K562 (cell line): ENCODE results near the gene CUX1. TPM values are rescaled to one million over a fixed set of nuclear protein-coding genes. Genes with fewer than 3 reads are reported as not detected.

ENCODE experiments used
- ATAC-seq: fragments of 200-7000 bp; cut with Tn5 transposase; 3 replicates; pipeline ENCODE4 v1.9.1; 2020; ENCODE audit warnings: moderate library complexity
- BruUV-seq: library from RNA; stranded (reverse); fragments of 400-500 nt; replicated peaks from 2 replicates; lab custom pipeline; 2021; lab: Mats Ljungman, UMichigan
- CTCF ChIA-PET: fragments of 300-600 bp; formaldehyde crosslinking; extraction: SDS; loops from one replicate; lab custom pipeline; 2021; ENCODE audit warnings: low intra/inter-chr PET ratio; lab: Yijun Ruan, JAX
- POLR2A ChIA-PET: fragments of 300-600, 350-650 bp; sonication (Branson Sonifier 250); formaldehyde crosslinking; extraction: SDS; loops from one replicate; lab custom pipeline; 2021; ENCODE audit warnings: antibody characterized with exemption, inconsistent platforms; lab: Yijun Ruan, JAX
- DNase-seq, 4 experiments: peaks; one replicate each; pipeline versions ENCODE4 v3.0.0 to v3.0.0-alpha.2; 2011 to 2018; ENCODE audit warnings: low spot score in 3 of 4, mixed read lengths in 3 of 4; ENCODE audit errors: extremely low read depth in 1 of 4
- FAIRE-seq: peaks from 2 replicates; lab custom pipeline; 2011; peaks lifted over from hg19 to GRCh38; lab: Jason Lieb, UNC
- H2AFZ ChIP-seq: 2 replicates; pipeline ENCODE4 v1.6.0; 2011; ENCODE audit warnings: low read depth, low read length, control low read depth, inconsistent platforms
- H3K27ac ChIP-seq: fragments of 200-600 bp; 3 replicates; pipeline ENCODE4 v1.8.0; 2011; ENCODE audit warnings: low read depth, mild to moderate bottlenecking, control low read depth, inconsistent platforms, low read length, moderate library complexity, mixed read lengths; ENCODE audit errors: extremely low read depth
- H3K27me3 ChIP-seq, 2 experiments: fragments of 300-600 bp in 1 of 2; 2 replicates in 1 of 2; 3 replicates in 1 of 2; pipeline versions ENCODE4 v1.6.0 to v1.8.0; 2011; ENCODE audit warnings: inconsistent platforms in 2 of 2, low read length in 2 of 2, mild to moderate bottlenecking in 1 of 2, mixed read lengths in 1 of 2, moderate library complexity in 1 of 2; ENCODE audit not compliant: control insufficient read depth in 2 of 2, insufficient read depth in 2 of 2
- H3K36me3 ChIP-seq: fragments of 300-600 bp; 3 replicates; pipeline ENCODE4 v1.8.0; 2011; ENCODE audit warnings: mild to moderate bottlenecking, low read length, inconsistent platforms; ENCODE audit not compliant: control insufficient read depth, insufficient read depth
- H3K4me1 ChIP-seq, 2 experiments: fragments of 200-600 bp in 1 of 2; replicated peaks in 1 of 2; 2 replicates in 1 of 2; 3 replicates in 1 of 2; pipeline versions ENCODE4 v1.5.1 to v1.8.0; 2011; ENCODE audit warnings: inconsistent platforms in 2 of 2, low read length in 2 of 2, mild to moderate bottlenecking in 1 of 2, mixed read lengths in 1 of 2, moderate library complexity in 1 of 2; ENCODE audit not compliant: control insufficient read depth in 2 of 2, insufficient read depth in 2 of 2
- H3K4me2 ChIP-seq: 2 replicates; pipeline ENCODE4 v1.6.1; 2011; ENCODE audit warnings: low read length, control low read depth, inconsistent platforms, mixed read lengths; ENCODE audit not compliant: insufficient read depth
- H3K4me3 ChIP-seq: fragments of 200-600 bp; sonication (generic), shearing (Covaris generic); 2 replicates; pipeline ENCODE4 v1.5.1; 2016; ENCODE audit warnings: control low read depth, inconsistent platforms
- H3K79me2 ChIP-seq: fragments of 200-600 bp; 3 replicates; pipeline ENCODE4 v1.8.0; 2011; ENCODE audit warnings: low read length, inconsistent platforms; ENCODE audit not compliant: control insufficient read depth, insufficient read depth
- H3K9ac ChIP-seq, 2 experiments: 2 replicates each; pipeline versions ENCODE4 v1.6.0 to v1.6.1; 2011; ENCODE audit warnings: low read depth in 2 of 2, low read length in 2 of 2, control low read depth in 1 of 2, inconsistent platforms in 1 of 2, mild to moderate bottlenecking in 1 of 2, mixed read lengths in 1 of 2; ENCODE audit not compliant: insufficient read depth in 1 of 2
- H3K9me1 ChIP-seq: one replicate; pipeline ENCODE4 v1.6.0; 2011; ENCODE audit warnings: inconsistent platforms, mild to moderate bottlenecking, low read length, moderate library complexity; ENCODE audit not compliant: control insufficient read depth, insufficient read depth
- H3K9me3 ChIP-seq: replicated peaks from 2 replicates; pipeline ENCODE4 v1.5.1; 2011; ENCODE audit warnings: low read depth, low read length, inconsistent platforms; ENCODE audit not compliant: control insufficient read depth, insufficient read depth
- H4K20me1 ChIP-seq: replicated peaks from 2 replicates; pipeline ENCODE4 v1.6.1; 2011; ENCODE audit warnings: low read length, inconsistent platforms, mixed read lengths; ENCODE audit not compliant: control insufficient read depth, insufficient read depth
- NFE2L1 ChIP-seq: fragments of 450-650 bp; IDR thresholded peaks from 2 replicates; pipeline ENCODE4 v1.6.1; 2016; ENCODE audit warnings: missing genetic modification characterization, low read depth, mild to moderate bottlenecking, missing compliant biosample characterization, moderate library complexity, borderline replicate concordance
- NONO ChIP-seq, 2 experiments: fragments of 200-400 bp in 1 of 2; fragments of 450-650 bp in 1 of 2; formaldehyde crosslinking in 1 of 2; IDR thresholded peaks; 2 replicates each; pipeline ENCODE4 v1.6.1; 2017; ENCODE audit warnings: low read depth in 2 of 2, mild to moderate bottlenecking in 2 of 2, moderate library complexity in 2 of 2, low read length in 1 of 2
- POLR2G ChIP-seq: fragments of 200-400 bp; formaldehyde crosslinking; IDR thresholded peaks from 2 replicates; pipeline ENCODE4 v1.6.1; 2017; ENCODE audit warnings: low read depth, mild to moderate bottlenecking, antibody characterized with exemption, low read length, moderate library complexity
- RBM22 ChIP-seq: fragments of 200-400 bp; formaldehyde crosslinking; IDR thresholded peaks from 2 replicates; pipeline ENCODE4 v1.6.1; 2018; ENCODE audit warnings: low read length, low read depth; ENCODE audit not compliant: poor library complexity, severe bottlenecking
- ZFP36 ChIP-seq: fragments of 150-350 bp; IDR thresholded peaks from 2 replicates; pipeline ENCODE4 v1.6.1; 2018; ENCODE audit warnings: low read length, low read depth; ENCODE audit not compliant: partially characterized antibody
- ZNF518B ChIP-seq: fragments of 250-450 bp; sonication (Bioruptor Pico); IDR thresholded peaks from 2 replicates; pipeline ENCODE4 v1.5.0; 2021; ENCODE audit warnings: mild to moderate bottlenecking, moderate library complexity
- WGBS: fragments of 100-300 bp; shearing (Covaris generic); methylation state at CpG from one replicate; pipeline ENCODE4 v1.1.6; 2016; ENCODE audit warnings: low coverage, mixed read lengths; ENCODE audit not compliant: insufficient coverage; ENCODE audit errors: missing lambda C conversion rate; 5-methylcytosine and 5-hydroxymethylcytosine counted together
- in situ Hi-C: fragments of 300-500 bp; cut with MboI; formaldehyde crosslinking; loops from 4 replicates; pipeline ENCODE4 v1.15.0; 2018; ENCODE audit warnings: inconsistent platforms, mixed read lengths
- intact Hi-C: fragments of 100-400 bp; cut with micrococcal nuclease; formaldehyde crosslinking; loops from 2 replicates; pipeline ENCODE4 v1.14.2; 2022
- polyA plus RNA-seq, 8 experiments: library from polyadenylated mRNA; depleted of rRNA in 4 of 8; stranded (reverse) in 5 of 8; unstranded in 3 of 8; fragments of >200 nt; fragmentation: Nextera tagmentation in 2 of 8; fragmentation: Illumina TruSeq in 1 of 8; extraction: Ambion mirVana in 2 of 8; extraction: Trizol in 1 of 8; gene quantifications; 2 replicates each; pipeline versions ENCODE4 v1.2.1 to v1.2.3, GENCODE V29; 2011 to 2014; ENCODE audit warnings: inconsistent platforms in 1 of 8, missing spikeins in 1 of 8
- total RNA-seq, 7 experiments: library from RNA; depleted of rRNA in 6 of 7; stranded (reverse); fragments of >200 nt in 6 of 7; fragmentation: Illumina TruSeq in 2 of 7; extraction: Trizol in 2 of 7; gene quantifications; 2 replicates each; pipeline versions ENCODE4 v1.2.1 to v1.2.3, GENCODE V29; 2011 to 2021; ENCODE audit warnings: low replicate concordance in 1 of 7

CUX1 gene
- total and polyA plus RNA-seq, 9 of the 15 experiments (the other 6 are each of a cell fraction or from before 2014, with no cell fraction given) = 3.6 to 55.3 (median 25.2) TPM

DNA sequence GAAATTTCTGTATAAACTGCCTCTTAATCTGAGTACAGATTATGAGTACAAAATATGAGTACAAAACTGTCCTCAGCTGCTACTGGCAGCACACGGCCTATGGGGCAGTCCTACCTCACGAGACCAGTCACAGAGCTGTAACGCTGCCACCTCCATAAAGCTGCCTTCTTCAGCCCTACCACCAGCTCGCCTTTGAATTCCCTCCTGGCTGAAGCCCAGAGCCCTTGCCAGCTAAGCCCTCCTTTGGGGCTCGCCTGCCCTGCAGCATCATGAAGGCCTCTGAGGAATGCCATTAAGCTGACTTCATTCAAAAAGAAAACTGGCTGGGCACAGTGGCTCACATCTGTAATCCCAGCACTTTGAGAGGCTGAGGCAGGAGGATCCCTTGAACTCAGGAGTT, 289.2 kb downstream of the CUX1 start (continued):
- TF ChIP-seq ZNF518B (CRISPR knock-in tag) = no peak
- no peak for TF ChIP-seq ZFP36
- no peak for TF ChIP-seq NONO (IDR thresholded peaks at IDR 0.05; ENCODE audit: low read depth in 2 of 2, low read length in 1 of 2)

GRCh38 chr7:102107474-102108104, 290.2 kb downstream of the CUX1 start:
- H3K4me1 ChIP-seq = peaks cover 0 to 9% of the 10 kb centered on the region in 2 experiments; a peak in 1 of 5 replicates
- FAIRE-seq = no peak
- no peak overlapping the region for H3K4me2 ChIP-seq
- ChIA-PET POLR2A (no interaction called here), CTCF (no interaction called here)
- H3K79me2 ChIP-seq = no peaks in the 10 kb centered on the region
- no peaks in the 10 kb centered on the region for H4K20me1 ChIP-seq
- intact Hi-C loops = no loop called here
- in situ Hi-C loops = no loop called here
- ATAC-seq = no peak
- BruUV-seq = no TSS peak
- TF ChIP-seq RBM22 = peak; percentile 62
- TF ChIP-seq POLR2G = 0 out of 2 replicates have a peak, but pooled peaks have one; percentile 37
- TF ChIP-seq NFE2L1 (tag) = no peak
- no peak overlapping the region for H2AFZ ChIP-seq
- H3K27ac ChIP-seq = no peak overlapping the region
- no peaks in the 10 kb centered on the region for H3K27me3 ChIP-seq
- WGBS = 92% methylated on average over 18 of the region's 19 CpGs
- peaks cover 6% of the 10 kb centered on the region for H3K9me1 ChIP-seq
- peak in 1 of 4 experiments; percentile 8 for DNase-seq
- no peaks in the 10 kb centered on the region for H3K9me3 ChIP-seq
- no peak overlapping the region for H3K9ac ChIP-seq
- H3K4me3 ChIP-seq = no peak overlapping the region
- H3K36me3 ChIP-seq = peaks cover 54% of the 10 kb centered on the region
